HepG2 (cell line): ENCODE measurements around the gene USP5. TPM values are rescaled to one million over a fixed set of nuclear protein-coding genes. Genes with fewer than 3 reads are reported as not detected.

Source experiments
- ATF1 ChIP-seq: IDR thresholded peaks from 2 replicates; pipeline ENCODE4 v1.6.1; 2016; ENCODE audit warnings: mild to moderate bottlenecking, control low read depth
- GZF1 ChIP-seq: sonication (generic); formaldehyde crosslinking; IDR thresholded peaks from 2 replicates; pipeline ENCODE4 v1.5.1; 2020; ENCODE audit warnings: mild to moderate bottlenecking, missing genetic modification reagents
- MAFF ChIP-seq: IDR thresholded peaks from 2 replicates; pipeline ENCODE4 v1.6.1; 2011; ENCODE audit warnings: low read depth, low read length, improper control_type of control experiment
- NFIC ChIP-seq: IDR thresholded peaks from 2 replicates; pipeline ENCODE4 v1.6.1; 2012; ENCODE audit warnings: mild to moderate bottlenecking, low read length, inconsistent platforms
- TAF1 ChIP-seq: sonication (generic); formaldehyde crosslinking; IDR thresholded peaks from 2 replicates; pipeline ENCODE4 v1.4.0; 2020; ENCODE audit warnings: missing genetic modification reagents
- XBP1 ChIP-seq: sonication (generic); formaldehyde crosslinking; IDR thresholded peaks from 2 replicates; pipeline ENCODE4 v1.5.0; 2020; ENCODE audit warnings: missing genetic modification reagents
- ZFP1 ChIP-seq: IDR thresholded peaks from 2 replicates; pipeline ENCODE4 v1.6.1; 2016
- ZNF256 ChIP-seq: sonication (generic); formaldehyde crosslinking; conservative IDR thresholded peaks from 2 replicates; pipeline ENCODE4 v1.4.0; 2020; ENCODE audit warnings: missing genetic modification reagents
- ZNF451 ChIP-seq: sonication (generic); formaldehyde crosslinking; IDR thresholded peaks from 2 replicates; pipeline ENCODE4 v1.5.0; 2020; ENCODE audit warnings: mild to moderate bottlenecking, missing genetic modification reagents
- ZNF501 ChIP-seq: sonication (generic); formaldehyde crosslinking; IDR thresholded peaks from 2 replicates; pipeline ENCODE4 v1.5.1; 2020; ENCODE audit warnings: mild to moderate bottlenecking, moderate library complexity, missing genetic modification reagents
- ZNF724P ChIP-seq: sonication (generic); formaldehyde crosslinking; IDR thresholded peaks from 2 replicates; pipeline ENCODE4 v1.8.0; 2022; ENCODE audit warnings: missing genetic modification reagents, borderline replicate concordance
- polyA plus RNA-seq, 8 experiments: library from polyadenylated mRNA; depleted of rRNA in 3 of 8; stranded (reverse) in 7 of 8; unstranded in 1 of 8; fragments of >200 nt; fragmentation: Illumina TruSeq in 4 of 8; extraction: Trizol in 4 of 8; gene quantifications; 2 replicates each; pipeline versions ENCODE4 v1.2.1 to v1.2.3, GENCODE V29; 2011 to 2016; ENCODE audit warnings: low read depth in 4 of 8, missing spikeins in 1 of 8, mixed read lengths in 1 of 8; ENCODE audit not compliant: insufficient read depth in 1 of 8
- total RNA-seq, 5 experiments: library from RNA; depleted of rRNA; stranded (reverse); fragments of >200 nt; fragmentation: Illumina TruSeq; extraction: Trizol; gene quantifications; 2 replicates each; pipeline ENCODE4 v1.2.3, GENCODE V29; 2016; ENCODE audit warnings: low read depth in 1 of 5
- TF ChIP-seq, protein P1 (sequence below), 2 experiments: sonication (generic) in 1 of 2; formaldehyde crosslinking in 1 of 2; IDR thresholded peaks; 2 replicates each; pipeline versions ENCODE4 v1.4.0 to v1.6.1; 2018 to 2020; ENCODE audit warnings: missing genetic modification reagents in 2 of 2, borderline replicate concordance in 1 of 2, low read depth in 1 of 2, mild to moderate bottlenecking in 1 of 2, missing biosample characterization in 1 of 2
- TF ChIP-seq, protein P2 (sequence below): sonication (generic); formaldehyde crosslinking; IDR thresholded peaks from 2 replicates; pipeline ENCODE4 v1.4.0; 2020; ENCODE audit warnings: mild to moderate bottlenecking, missing genetic modification reagents
- TF ChIP-seq, protein P3 (sequence below): sonication (generic); formaldehyde crosslinking; IDR thresholded peaks from 2 replicates; pipeline ENCODE4 v1.5.1; 2020; ENCODE audit warnings: missing genetic modification reagents, mild to moderate bottlenecking, borderline replicate concordance
- TF ChIP-seq, protein P4 (sequence below): sonication (generic); formaldehyde crosslinking; IDR thresholded peaks from 2 replicates; pipeline ENCODE4 v1.8.0; 2022; ENCODE audit warnings: missing genetic modification reagents, low read depth, mild to moderate bottlenecking, borderline replicate concordance

The USP5 gene
- total and polyA plus RNA-seq, 2 of the 13 experiments (the other 11 are each of a cell fraction or from before 2014, with no cell fraction given), result 39.6 to 56.0 TPM

DNA sequence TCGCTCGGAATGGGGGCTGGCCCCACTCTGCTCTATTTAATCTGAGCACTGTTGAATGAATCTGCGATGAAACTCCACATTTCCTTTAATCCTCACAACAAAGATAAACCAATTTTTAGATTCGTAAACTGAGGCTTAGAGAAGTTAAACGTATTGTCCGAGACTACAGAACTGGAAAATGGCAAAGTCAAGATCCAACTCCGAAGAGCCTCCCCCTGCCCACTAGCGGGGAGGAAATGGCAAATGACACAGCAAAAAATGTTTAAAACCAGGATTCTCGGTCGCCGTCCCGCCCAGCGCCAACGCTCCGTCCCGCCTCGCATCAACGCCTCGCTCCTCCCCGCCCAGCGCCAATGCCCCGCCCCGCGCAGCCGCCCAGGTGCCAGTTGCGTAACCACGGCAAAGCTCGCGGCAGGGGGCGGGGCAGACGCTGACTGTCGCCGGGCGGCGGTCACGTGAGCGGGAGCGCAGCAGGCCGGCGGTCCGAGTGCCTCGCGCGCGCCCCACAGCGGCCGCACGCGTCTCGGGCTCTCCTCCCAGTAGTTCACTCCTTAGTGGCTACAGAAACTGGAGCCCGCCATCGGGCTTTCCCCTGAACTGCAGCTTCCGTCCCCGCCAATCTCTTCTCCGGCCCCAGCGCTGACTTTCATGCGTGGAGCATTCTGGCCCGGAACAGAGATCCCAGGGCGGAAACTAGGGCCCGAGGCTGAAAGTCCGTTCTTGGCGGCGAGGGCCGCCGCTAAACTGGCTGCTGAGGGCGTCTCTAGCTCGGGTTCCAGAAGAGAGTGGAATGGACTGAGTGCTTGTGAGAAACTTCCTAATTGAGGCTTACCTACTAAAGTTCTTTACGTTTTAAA lies 39.1 kb downstream of the USP5 start (continued):
- TF ChIP-seq, protein P1, sequence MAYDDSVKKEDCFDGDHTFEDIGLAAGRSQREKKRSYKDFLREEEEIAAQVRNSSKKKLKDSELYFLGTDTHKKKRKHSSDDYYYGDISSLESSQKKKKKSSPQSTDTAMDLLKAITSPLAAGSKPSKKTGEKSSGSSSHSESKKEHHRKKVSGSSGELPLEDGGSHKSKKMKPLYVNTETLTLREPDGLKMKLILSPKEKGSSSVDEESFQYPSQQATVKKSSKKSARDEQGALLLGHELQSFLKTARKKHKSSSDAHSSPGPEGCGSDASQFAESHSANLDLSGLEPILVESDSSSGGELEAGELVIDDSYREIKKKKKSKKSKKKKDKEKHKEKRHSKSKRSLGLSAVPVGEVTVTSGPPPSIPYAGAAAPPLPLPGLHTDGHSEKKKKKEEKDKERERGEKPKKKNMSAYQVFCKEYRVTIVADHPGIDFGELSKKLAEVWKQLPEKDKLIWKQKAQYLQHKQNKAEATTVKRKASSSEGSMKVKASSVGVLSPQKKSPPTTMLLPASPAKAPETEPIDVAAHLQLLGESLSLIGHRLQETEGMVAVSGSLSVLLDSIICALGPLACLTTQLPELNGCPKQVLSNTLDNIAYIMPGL (CRISPR knock-in tag; IDR thresholded peaks at IDR 0.05; ENCODE audit: borderline replicate concordance in 1 of 2, low read depth in 1 of 2), result peak; percentile 91 to 93
- TF ChIP-seq ZNF256 (CRISPR knock-in tag) (no peak), GZF1 (no peak), MAFF (peak; percentile 57; the same call in 1 of the 2 replicates), TAF1 (CRISPR knock-in tag) (peak; percentile 92), NFIC (peak; percentile 27; the same call in 1 of the 2 replicates), ZFP1 (CRISPR knock-in tag) (no peak), XBP1 (CRISPR knock-in tag) (no peak), ZNF501 (peak; percentile 69), ATF1 (CRISPR knock-in tag) (no peak), ZNF724P (0 out of 2 replicates have a peak, but pooled peaks have one; percentile 56), ZNF451 (CRISPR knock-in tag) (peak; percentile 94; the same call in 1 of the 2 replicates)
- TF ChIP-seq, protein P2, sequence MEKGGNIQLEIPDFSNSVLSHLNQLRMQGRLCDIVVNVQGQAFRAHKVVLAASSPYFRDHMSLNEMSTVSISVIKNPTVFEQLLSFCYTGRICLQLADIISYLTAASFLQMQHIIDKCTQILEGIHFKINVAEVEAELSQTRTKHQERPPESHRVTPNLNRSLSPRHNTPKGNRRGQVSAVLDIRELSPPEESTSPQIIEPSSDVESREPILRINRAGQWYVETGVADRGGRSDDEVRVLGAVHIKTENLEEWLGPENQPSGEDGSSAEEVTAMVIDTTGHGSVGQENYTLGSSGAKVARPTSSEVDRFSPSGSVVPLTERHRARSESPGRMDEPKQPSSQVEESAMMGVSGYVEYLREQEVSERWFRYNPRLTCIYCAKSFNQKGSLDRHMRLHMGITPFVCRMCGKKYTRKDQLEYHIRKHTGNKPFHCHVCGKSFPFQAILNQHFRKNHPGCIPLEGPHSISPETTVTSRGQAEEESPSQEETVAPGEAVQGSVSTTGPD (CRISPR knock-in tag), result no peak
- TF ChIP-seq, protein P3, sequence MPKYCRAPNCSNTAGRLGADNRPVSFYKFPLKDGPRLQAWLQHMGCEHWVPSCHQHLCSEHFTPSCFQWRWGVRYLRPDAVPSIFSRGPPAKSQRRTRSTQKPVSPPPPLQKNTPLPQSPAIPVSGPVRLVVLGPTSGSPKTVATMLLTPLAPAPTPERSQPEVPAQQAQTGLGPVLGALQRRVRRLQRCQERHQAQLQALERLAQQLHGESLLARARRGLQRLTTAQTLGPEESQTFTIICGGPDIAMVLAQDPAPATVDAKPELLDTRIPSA (CRISPR knock-in tag), result no peak
- TF ChIP-seq, protein P4, sequence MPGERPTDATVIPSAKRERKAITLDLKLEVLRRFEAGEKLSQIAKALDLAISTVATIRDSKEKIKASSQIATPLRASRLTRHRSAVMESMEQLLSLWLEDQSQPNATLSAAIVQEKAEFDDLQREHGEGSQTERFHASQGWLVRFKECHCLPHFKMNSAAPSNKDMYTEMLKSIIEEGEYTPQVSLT (CRISPR knock-in tag), result no peak
